IMR-90 (cell line): ENCODE results near the gene MTCL1. TPM values are rescaled to one million over a fixed set of nuclear protein-coding genes. Genes with fewer than 3 reads are reported as not detected.
A peak's percentile ranks its signal among the peaks of the same experiment; 100 is the strongest.

Experiments used
- ATAC-seq: fragments of 200-7000 bp; cut with Tn5 transposase; 2 replicates; pipeline ENCODE4 v1.9.1; 2020; ENCODE audit warnings: low read depth, mild to moderate bottlenecking, moderate library complexity
- BruUV-seq: library from RNA; stranded (reverse); fragments of 400-500 nt; replicated peaks from 2 replicates; lab custom pipeline; 2021; lab: Mats Ljungman, UMichigan
- CTCF ChIA-PET: fragments of 300-600 bp; formaldehyde crosslinking; extraction: SDS; loops from one replicate; lab custom pipeline; 2021; ENCODE audit warnings: antibody characterized with exemption; lab: Yijun Ruan, JAX
- POLR2A ChIA-PET: fragments of 300-600 bp; sonication (Branson Sonifier 250); formaldehyde crosslinking; loops from one replicate; lab custom pipeline; 2022; ENCODE audit warnings: antibody characterized with exemption; ENCODE audit not compliant: unreplicated experiment; lab: Charles Lee
- DNase-seq: peaks from one replicate; pipeline ENCODE4 v3.0.0; 2013
- H2AFZ ChIP-seq: replicated peaks from 2 replicates; pipeline ENCODE3; 2013; ENCODE audit warnings: low read length, mild to moderate bottlenecking; ENCODE audit not compliant: poor library complexity
- H2AK5ac ChIP-seq: 2 replicates; pipeline ENCODE4 v1.6.1; 2013; ENCODE audit warnings: low read depth, low read length, inconsistent platforms
- H2AK9ac ChIP-seq: replicated peaks from 2 replicates; pipeline ENCODE3; 2013; ENCODE audit warnings: mild to moderate bottlenecking, low read depth, low read length, moderate library complexity; ENCODE audit not compliant: poor library complexity
- H2BK120ac ChIP-seq: 2 replicates; pipeline ENCODE4 v1.6.1; 2013; ENCODE audit warnings: low read depth, low read length, inconsistent platforms
- H2BK15ac ChIP-seq: 3 replicates; pipeline ENCODE4 v1.6.1; 2013; ENCODE audit warnings: low read depth, low read length, inconsistent platforms
- H2BK20ac ChIP-seq: 2 replicates; pipeline ENCODE4 v1.6.1; 2013; ENCODE audit warnings: low read depth, mild to moderate bottlenecking, inconsistent platforms, low read length, moderate library complexity
- H2BK5ac ChIP-seq: 2 replicates; pipeline ENCODE4 v1.6.1; 2013; ENCODE audit warnings: mild to moderate bottlenecking, low read depth, low read length, inconsistent platforms; ENCODE audit not compliant: poor library complexity, severe bottlenecking
- H3K14ac ChIP-seq: replicated peaks from 2 replicates; pipeline ENCODE4 v1.6.1; 2013; ENCODE audit warnings: low read depth, low read length, inconsistent platforms
- H3K18ac ChIP-seq: 2 replicates; pipeline ENCODE4 v1.6.1; 2013; ENCODE audit warnings: low read depth, low read length, control low read depth
- H3K23ac ChIP-seq: 2 replicates; pipeline ENCODE4 v1.6.1; 2013; ENCODE audit warnings: low read depth, low read length, inconsistent platforms
- H3K27ac ChIP-seq: 2 replicates; pipeline ENCODE4 v1.5.1; 2013; ENCODE audit warnings: mild to moderate bottlenecking, control low read depth, low read length; ENCODE audit not compliant: insufficient read depth
- H3K27me3 ChIP-seq: 2 replicates; pipeline ENCODE4 v1.6.1; 2013; ENCODE audit warnings: low read length; ENCODE audit not compliant: control insufficient read depth, insufficient read depth
- H3K36me3 ChIP-seq: 2 replicates; pipeline ENCODE4 v1.6.1; 2013; ENCODE audit warnings: low read length, mixed read lengths; ENCODE audit not compliant: control insufficient read depth, insufficient read depth
- H3K4ac ChIP-seq: 2 replicates; pipeline ENCODE4 v1.6.1; 2013; ENCODE audit warnings: low read depth, low read length, inconsistent platforms
- H3K4me1 ChIP-seq: 2 replicates; pipeline ENCODE4 v1.6.1; 2013; ENCODE audit warnings: low read length, mixed read lengths; ENCODE audit not compliant: control insufficient read depth, insufficient read depth
- H3K4me2 ChIP-seq: 2 replicates; pipeline ENCODE4 v1.6.1; 2013; ENCODE audit warnings: low read depth, mild to moderate bottlenecking, control low read depth, low read length, moderate library complexity
- H3K4me3 ChIP-seq: 2 replicates; pipeline ENCODE4 v1.5.1; 2013; ENCODE audit warnings: low read depth, mild to moderate bottlenecking, control low read depth, low read length, moderate library complexity; ENCODE audit not compliant: insufficient read depth
- H3K56ac ChIP-seq: 2 replicates; pipeline ENCODE4 v1.6.1; 2013; ENCODE audit warnings: low read length, inconsistent platforms; ENCODE audit not compliant: insufficient read depth; ENCODE audit errors: extremely low read depth
- H3K79me1 ChIP-seq, 2 experiments: 2 replicates each; pipeline ENCODE4 v1.6.1; 2013; ENCODE audit warnings: low read length in 2 of 2, inconsistent platforms in 1 of 2, low read depth in 1 of 2
- H3K9ac ChIP-seq: 2 replicates; pipeline ENCODE4 v1.6.1; 2013; ENCODE audit warnings: low read depth, low read length, control low read depth
- H3K9me1 ChIP-seq: 2 replicates; pipeline ENCODE4 v1.6.1; 2013; ENCODE audit warnings: low read length, inconsistent platforms; ENCODE audit not compliant: insufficient read depth
- H3K9me3 ChIP-seq: 2 replicates; pipeline ENCODE4 v1.6.1; 2013; ENCODE audit warnings: low read length; ENCODE audit not compliant: control insufficient read depth, insufficient read depth
- H4K20me1 ChIP-seq: 2 replicates; pipeline ENCODE4 v1.6.1; 2013; ENCODE audit warnings: low read length, inconsistent platforms; ENCODE audit not compliant: insufficient read depth
- H4K5ac ChIP-seq: 2 replicates; pipeline ENCODE4 v1.6.1; 2013; ENCODE audit warnings: mild to moderate bottlenecking, low read depth, low read length, control low read depth
- H4K8ac ChIP-seq, 2 experiments: 2 replicates each; pipeline ENCODE4 v1.6.1; 2013; ENCODE audit warnings: low read depth in 2 of 2, low read length in 2 of 2, control low read depth in 1 of 2, inconsistent platforms in 1 of 2
- H4K91ac ChIP-seq: 2 replicates; pipeline ENCODE4 v1.6.1; 2013; ENCODE audit warnings: low read depth, low read length, inconsistent platforms; ENCODE audit not compliant: insufficient read depth
- BHLHE40 ChIP-seq: fragments of 150-350 bp; IDR thresholded peaks from 2 replicates; pipeline ENCODE4 v1.6.1; 2016; ENCODE audit warnings: mild to moderate bottlenecking, low read depth, low read length
- FOS ChIP-seq: fragments of 150-350 bp; IDR thresholded peaks from 2 replicates; pipeline ENCODE4 v1.6.1; 2016; ENCODE audit warnings: low read depth, low read length
- MAFK ChIP-seq: IDR thresholded peaks from 2 replicates; pipeline ENCODE4 v1.6.1; 2012; ENCODE audit warnings: low read depth, low read length, improper control_type of control experiment
- MAZ ChIP-seq: IDR thresholded peaks from 2 replicates; pipeline ENCODE4 v1.6.1; 2012; ENCODE audit warnings: low read depth, mild to moderate bottlenecking, low read length, improper control_type of control experiment, moderate library complexity, borderline replicate concordance
- MXI1 ChIP-seq: IDR thresholded peaks from 2 replicates; pipeline ENCODE4 v1.6.1; 2012; ENCODE audit warnings: low read depth, mild to moderate bottlenecking, low read length, moderate library complexity, borderline replicate concordance
- NFE2L2 ChIP-seq: fragments of 150-350 bp; IDR thresholded peaks from 2 replicates; pipeline ENCODE4 v1.6.1; 2016; ENCODE audit warnings: low read depth, mild to moderate bottlenecking, low read length
- POLR2A ChIP-seq: IDR thresholded peaks from 2 replicates; pipeline ENCODE4 v1.6.1; 2012; ENCODE audit warnings: mild to moderate bottlenecking, low read depth, low read length
- RAD21 ChIP-seq: IDR thresholded peaks from 2 replicates; pipeline ENCODE4 v1.6.1; 2012; ENCODE audit warnings: low read length, improper control_type of control experiment
- RFX5 ChIP-seq: IDR thresholded peaks from 2 replicates; pipeline ENCODE4 v1.8.0; 2012; ENCODE audit warnings: low read depth, mild to moderate bottlenecking, low read length, moderate library complexity
- SMC3 ChIP-seq: fragments of 150-350 bp; IDR thresholded peaks from 2 replicates; pipeline ENCODE4 v1.6.1; 2016; ENCODE audit warnings: low read depth, mild to moderate bottlenecking, antibody characterized with exemption, low read length, moderate library complexity
- WGBS, 2 experiments: methylation state at CpG; one replicate each; pipeline versions ENCODE4 v1.1.5 to v1.1.7; 2013; ENCODE audit warnings: missing lambda C conversion rate in 2 of 2; ENCODE audit not compliant: insufficient read length in 1 of 2; ENCODE audit errors: extremely low coverage in 2 of 2; 5-methylcytosine and 5-hydroxymethylcytosine counted together
- dilution Hi-C: fragments of 300-500 bp; cut with HindIII; formaldehyde crosslinking; loops from one replicate; pipeline ENCODE4 v1.14.3; 2018; ENCODE audit warnings: low sequenced_read_pairs; ENCODE audit not compliant: unreplicated experiment
- in situ Hi-C: fragments of 300-500 bp; cut with MboI; formaldehyde crosslinking; loops from 3 replicates; pipeline ENCODE4 v1.14.3; 2019; ENCODE audit warnings: low sequenced_read_pairs, inconsistent platforms, mixed read lengths
- intact Hi-C: fragments of 100-400 bp; cut with micrococcal nuclease; formaldehyde crosslinking; loops from 2 replicates; pipeline ENCODE4 v1.10.0; 2022
- polyA plus RNA-seq, 3 experiments: library from polyadenylated mRNA; depleted of rRNA; stranded (reverse); fragments of >200 nt; gene quantifications; 2 replicates each; pipeline ENCODE4 v1.2.3, GENCODE V29; 2012; ENCODE audit warnings: low replicate concordance in 1 of 3
- total RNA-seq: library from RNA; depleted of rRNA; stranded (reverse); fragments of >200 nt; gene quantifications from 2 replicates; pipeline ENCODE4 v1.2.3, GENCODE V29; 2012
- TF ChIP-seq, protein P1 (sequence below): fragments of 150-350 bp; IDR thresholded peaks from 2 replicates; pipeline ENCODE4 v1.6.1; 2017; ENCODE audit warnings: mild to moderate bottlenecking, antibody characterized with exemption, low read length, low read depth

MTCL1 gene
- total and polyA plus RNA-seq, 2 of the 4 experiments (the other 2 are of a cell fraction), result 29.0 to 45.3 TPM

DNA sequence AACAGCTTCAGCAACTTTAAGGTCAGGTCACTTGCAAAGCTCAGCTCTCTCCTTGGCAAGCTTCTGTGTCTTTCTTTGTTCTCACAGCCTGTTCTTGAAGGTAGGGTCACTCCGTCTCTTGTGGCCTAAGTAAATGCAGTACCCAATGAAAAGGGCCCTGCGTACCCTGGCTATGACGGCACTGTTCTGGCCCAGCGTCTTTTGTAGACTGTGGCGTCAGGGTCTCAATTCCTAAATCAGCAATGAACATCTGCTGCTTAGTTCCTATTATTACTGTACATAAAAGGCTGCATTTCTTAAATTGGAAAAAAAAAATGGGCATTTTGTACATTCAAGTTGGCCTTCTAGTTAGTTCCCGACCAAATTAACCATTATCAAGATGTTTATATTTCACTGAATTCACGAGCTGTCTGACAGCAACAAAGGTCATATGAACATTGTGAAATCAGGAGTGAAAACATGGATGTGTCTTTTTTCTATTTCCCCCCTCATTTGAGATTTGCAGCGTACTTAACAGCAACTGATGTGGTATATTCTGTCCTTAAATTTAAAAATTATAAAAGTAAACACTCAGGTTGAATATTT is 17.0 kb upstream of the MTCL1 start:
- Histone ChIP-seq H4K91ac (peak overlapping the region; percentile 19; the same call in 1 of the 2 replicates), H3K14ac (peak overlapping the region; percentile 2; the same call in 1 of the 2 replicates), H2BK20ac (no peak overlapping the region), H3K4ac (0 out of 2 replicates have a peak overlapping the region, but pooled peaks have one; percentile 44), H2BK15ac (no peak overlapping the region), H3K4me2 (no peak overlapping the region), H2BK120ac (no peak overlapping the region), H3K27me3 (no peaks in the 10 kb centered on the region), H3K27ac (peak overlapping the region; percentile 32; the same call in 1 of the 2 replicates), H2AK5ac (peak overlapping the region; percentile 69), H3K9ac (no peak overlapping the region; the same call in 1 of the 2 replicates), H4K8ac (no peak overlapping the region; a peak in 1 of 4 replicates), H2AFZ (no peak overlapping the region), H3K9me1 (peaks cover 8% of the 10 kb centered on the region; the same call in 1 of the 2 replicates), H4K5ac (peak overlapping the region; percentile 71; the same call in 1 of the 2 replicates), H3K4me3 (no peak overlapping the region), H3K9me3 (no peaks in the 10 kb centered on the region), H3K79me1 (no peaks in the 10 kb centered on the region), H2AK9ac (no peak overlapping the region), H3K23ac (0 out of 2 replicates have a peak overlapping the region, but pooled peaks have one; percentile 24), H3K56ac (no peak overlapping the region), H3K18ac (peak overlapping the region; percentile 75; the same call in 1 of the 2 replicates), H4K20me1 (no peaks in the 10 kb centered on the region), H3K36me3 (no peaks in the 10 kb centered on the region), H3K4me1 (peaks cover 7% of the 10 kb centered on the region), H2BK5ac (no peak overlapping the region)
- intact Hi-C loops (no loop called here), dilution Hi-C loops (loop anchor here (25.0 kb wide), 1 partner anchor 299 kb away; no protein-coding TSS in a partner anchor), in situ Hi-C loops (no loop called here)
- BruUV-seq, result no TSS peak
- WGBS, 2 experiments, result no CpG with 5 or more reads among the region's 8 CpGs
- ChIA-PET CTCF (interaction anchor here (0.6 kb wide), 1 partner anchor 48 kb away, joined by 5 read pairs; no protein-coding TSS in a partner anchor), POLR2A (interaction anchor here (0.6 kb wide), 1 partner anchor 8 kb away, joined by 22 read pairs; no protein-coding TSS in a partner anchor)
- no peak for ATAC-seq
- TF ChIP-seq, protein P1, sequence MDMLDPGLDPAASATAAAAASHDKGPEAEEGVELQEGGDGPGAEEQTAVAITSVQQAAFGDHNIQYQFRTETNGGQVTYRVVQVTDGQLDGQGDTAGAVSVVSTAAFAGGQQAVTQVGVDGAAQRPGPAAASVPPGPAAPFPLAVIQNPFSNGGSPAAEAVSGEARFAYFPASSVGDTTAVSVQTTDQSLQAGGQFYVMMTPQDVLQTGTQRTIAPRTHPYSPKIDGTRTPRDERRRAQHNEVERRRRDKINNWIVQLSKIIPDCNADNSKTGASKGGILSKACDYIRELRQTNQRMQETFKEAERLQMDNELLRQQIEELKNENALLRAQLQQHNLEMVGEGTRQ, result no peak
- TF ChIP-seq POLR2A (no peak), BHLHE40 (no peak), RFX5 (no peak), MXI1 (no peak), NFE2L2 (no peak), RAD21 (no peak), MAZ (no peak), SMC3 (no peak), MAFK (no peak), FOS (no peak)
- DNase-seq, result no peak
